GM19240 (cell line): Measurements from ENCODE around the gene IFNG.

ENCODE experiments used
- DNase-seq: peaks from one replicate; pipeline ENCODE4 v3.0.0; 2011; ENCODE audit warnings: low spot score; ENCODE audit not compliant: insufficient read length

Gene IFNG

DNA sequence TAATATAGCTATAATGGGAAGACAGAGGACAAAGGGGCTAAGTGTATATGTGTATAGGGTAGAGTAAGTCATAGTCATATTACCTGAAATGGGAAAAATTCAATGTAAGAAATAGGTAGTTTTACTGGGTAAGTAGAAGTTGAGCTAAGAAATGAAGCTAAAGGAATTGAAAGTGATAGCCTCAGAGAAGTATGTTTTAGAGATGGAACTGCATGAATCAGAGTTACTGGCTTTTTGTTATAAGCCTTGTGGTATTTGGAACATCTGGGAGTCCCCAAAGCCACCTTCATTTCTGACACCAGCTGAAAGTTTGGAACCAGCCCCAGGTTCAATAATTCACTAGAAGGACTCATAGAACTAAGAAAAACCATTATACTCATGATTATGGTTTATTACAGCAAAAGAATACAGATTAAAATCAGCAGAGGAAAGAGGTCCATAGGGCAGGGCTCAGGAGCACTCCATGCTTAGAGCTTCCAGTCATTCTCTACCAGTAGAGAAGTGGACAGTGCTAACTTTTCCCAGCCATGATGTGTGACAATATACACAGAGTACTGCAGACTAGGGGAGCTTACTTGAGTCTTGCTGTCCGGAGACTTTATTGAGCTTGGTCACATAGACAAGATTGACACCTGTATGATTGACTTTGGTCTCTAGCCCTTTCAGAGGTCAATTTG is 9.8 kb upstream of the IFNG start:
- no peak for DNase-seq

DNA sequence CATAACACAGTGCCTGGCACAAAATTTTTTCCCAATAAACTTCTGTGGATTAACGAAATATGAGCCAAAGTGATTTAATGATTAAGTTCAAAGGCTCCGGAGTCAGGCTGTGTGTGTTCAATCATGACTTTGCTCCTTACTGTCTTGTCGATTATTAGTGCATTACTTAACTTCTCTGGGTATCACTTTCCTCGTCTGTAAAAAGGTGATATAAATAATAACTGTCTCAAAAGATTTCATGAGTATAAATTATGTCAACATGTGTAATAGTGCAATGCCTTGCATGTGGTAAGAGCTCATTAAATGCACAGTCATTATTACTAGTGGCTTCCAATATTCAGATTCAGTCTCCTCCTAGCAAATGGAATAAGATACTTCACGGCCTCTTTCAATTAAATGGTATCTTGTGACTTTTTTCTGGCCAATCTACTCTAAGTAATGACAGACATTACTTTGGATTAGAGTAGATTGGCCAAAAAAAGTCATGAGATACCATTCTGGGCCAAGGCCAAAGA is 6.8 kb upstream of the IFNG start:
- no peak for DNase-seq

DNA sequence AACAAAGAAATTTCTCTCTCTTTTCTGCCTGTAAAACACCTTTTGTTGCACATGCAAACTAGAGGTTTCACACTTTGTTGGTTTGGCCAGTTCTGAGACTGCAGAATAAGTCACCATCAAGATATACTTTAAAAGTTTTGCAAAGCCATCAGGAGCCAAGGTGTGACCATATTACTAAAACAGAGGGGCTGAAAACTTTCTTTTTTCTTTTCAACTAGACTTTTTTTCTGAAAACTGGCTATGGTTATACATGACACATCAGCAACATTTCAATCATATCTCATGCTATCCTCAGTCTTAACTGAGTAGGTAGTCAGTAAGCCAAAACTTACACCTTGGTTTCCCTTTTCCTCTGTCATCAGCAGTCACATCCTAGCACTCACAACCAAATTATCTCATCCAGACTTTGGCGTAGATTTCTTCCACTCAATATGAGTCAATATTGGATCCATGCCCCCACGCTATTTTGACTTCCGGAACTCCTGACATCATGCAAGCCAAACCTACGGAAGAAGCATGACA is 4.1 kb upstream of the IFNG start:
- DNase-seq, result no peak

DNA sequence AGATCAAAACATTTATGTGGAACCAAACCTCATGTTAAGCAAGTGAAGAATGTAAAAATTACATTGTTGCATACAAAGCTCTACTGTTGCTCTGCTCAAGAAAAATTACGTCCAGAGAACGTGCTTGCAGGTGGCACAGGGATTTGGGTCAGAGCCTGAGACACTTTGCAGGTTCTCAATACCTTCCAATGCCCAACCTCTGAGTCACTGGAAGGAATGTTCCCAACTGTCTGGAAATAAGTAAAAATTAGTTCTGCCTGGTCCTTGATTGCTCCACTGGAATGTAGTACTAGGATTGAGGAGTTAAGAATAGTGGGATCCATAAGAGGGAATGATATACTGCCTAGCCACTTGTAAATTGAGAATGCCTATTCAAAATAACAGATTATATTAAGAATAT is 2.8 kb upstream of the IFNG start:
- DNase-seq, result no peak

DNA sequence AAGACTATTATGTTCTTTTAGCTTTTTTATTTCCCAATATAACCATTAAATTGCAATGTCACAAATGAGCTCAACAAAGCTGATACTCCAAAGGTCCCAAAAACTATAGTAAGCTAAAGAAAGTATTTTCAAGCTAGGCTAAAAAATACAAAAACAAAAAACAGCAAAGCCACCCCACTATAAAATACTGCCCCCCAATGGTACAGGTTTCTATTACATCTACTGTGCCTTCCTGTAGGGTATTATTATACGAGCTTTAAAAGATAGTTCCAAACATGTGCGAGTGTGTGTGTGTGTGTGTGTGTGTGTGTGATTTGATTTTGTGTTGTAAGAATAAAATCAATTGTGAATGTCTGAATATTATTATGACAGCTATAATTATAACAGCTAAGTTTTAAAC is 1.1 kb downstream of the IFNG start:
- DNase-seq, result no peak

DNA sequence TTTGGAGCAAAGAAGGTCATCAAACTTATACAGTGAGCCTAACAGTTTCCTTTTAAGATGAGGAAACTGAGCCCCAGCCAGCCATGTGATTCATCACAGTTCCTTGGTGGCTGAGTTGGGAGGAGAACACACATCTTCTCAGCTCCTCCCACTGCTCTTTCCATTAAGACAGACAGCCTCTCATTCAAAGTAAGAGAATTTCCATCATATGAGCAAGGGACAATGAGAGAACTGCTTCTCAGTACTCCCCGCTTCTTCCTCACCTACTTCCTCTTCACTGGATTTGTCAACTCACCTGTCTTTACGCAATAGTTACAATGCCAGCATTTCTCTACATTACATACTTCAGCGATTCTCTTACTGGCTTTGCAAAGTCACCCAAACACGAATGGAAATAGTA is 2.2 kb downstream of the IFNG start:
- no peak for DNase-seq

DNA sequence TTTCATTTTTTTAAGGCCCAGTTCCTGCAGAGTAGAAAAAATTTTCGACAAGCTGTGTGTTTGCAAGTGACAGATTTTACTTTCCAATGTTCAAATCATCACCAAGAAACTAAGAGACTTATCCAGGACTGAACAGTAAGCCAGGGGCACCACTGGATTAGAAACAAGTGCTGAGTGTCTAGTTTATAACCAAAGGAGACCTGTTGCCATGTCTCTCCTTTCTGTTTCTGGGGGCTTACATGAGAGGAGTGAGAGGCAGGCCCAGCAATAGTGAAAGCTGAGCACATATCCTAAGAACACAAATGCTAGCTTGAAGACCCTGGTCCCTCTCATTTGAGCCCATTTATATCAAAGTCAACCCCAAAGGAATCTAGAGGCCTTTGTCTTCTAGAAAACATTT is 2.9 kb downstream of the IFNG start:
- no peak for DNase-seq

DNA sequence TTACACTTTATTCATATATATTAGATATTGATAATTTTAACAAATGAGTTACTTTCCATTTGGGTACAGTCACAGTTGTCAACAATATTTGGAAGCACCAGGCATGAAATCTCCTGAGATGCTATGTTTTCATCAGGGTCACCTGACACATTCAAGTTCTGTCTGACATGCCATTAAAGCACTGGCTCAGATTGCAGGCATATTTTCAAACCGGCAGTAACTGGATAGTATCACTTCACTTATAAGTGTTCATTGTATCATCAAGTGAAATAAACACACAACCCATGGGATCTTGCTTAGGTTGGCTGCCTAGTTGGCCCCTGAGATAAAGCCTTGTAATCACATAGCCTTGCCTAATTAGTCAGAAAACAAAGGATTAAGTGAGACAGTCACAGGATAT is 4.8 kb downstream of the IFNG start:
- DNase-seq, result no peak

DNA sequence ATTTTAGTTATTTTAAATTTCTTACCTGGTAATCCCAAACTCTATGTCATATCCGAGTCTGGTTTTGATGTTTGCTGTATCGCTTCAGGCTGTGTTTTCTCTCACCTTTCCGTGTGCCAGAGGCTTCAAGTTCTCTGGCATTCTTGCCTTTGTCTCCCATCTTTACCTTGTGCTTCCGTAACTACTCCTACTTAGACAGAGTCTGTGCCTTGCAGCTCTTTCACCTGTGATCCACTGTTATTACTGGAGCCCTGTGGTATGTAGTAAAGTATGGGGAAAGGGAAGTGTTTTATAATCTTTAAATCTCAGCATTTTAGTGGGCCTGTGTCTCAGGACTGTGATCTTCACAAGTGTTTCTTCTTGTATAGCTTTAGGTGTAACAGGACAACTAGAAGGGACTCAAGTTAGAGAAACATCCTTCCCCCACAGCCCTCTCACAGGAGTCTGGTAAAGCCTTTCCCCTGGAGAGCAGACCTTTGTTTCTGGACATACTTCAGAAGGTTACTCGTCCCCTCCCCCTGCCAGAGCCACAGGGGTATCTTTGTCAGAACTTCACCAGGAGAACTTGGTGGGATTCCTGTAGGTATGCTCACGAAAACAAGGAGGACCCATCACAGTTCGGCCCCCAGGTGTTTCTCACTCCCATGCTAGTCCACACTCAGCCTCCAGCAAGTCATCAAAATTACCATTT is 11.1 kb downstream of the IFNG start:
- no peak for DNase-seq

DNA sequence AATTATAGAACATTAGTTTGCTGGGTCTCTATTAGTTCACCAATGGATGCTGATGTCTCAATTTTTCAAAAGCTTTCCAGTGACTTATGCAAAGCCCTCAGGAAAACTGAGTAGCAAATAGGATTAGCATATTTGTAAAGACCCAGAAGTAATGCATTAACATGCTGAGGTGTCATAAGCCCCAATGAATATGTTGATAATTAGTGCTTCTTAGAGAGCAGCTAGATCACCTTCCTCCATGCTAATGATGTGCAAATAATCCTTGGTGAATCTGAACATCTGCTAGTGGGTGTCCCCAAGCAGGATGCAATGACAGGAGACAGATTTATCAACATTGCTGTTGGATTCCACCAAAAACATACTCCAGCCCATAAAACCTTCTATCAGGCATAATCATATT is 19.0 kb downstream of the IFNG start:
- no peak for DNase-seq

DNA sequence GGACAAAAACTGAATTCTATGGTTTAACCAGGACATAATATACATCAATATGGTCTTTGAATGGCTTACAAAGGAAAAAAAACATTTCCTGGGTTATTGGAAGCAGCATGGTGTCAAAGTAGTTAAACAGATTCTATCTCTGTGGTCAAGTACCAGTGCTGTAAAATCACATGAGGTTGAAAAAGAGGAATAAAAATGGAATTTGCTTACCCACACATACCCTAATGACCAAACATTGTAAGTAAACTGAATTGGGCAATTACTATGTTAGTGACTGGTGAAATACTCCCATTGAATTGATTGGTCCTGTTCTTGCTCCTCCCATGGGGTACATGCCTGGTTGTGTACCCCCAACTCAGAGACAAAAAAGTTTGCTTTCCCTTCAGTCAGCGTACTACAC is 19.6 kb downstream of the IFNG start:
- DNase-seq, result no peak

DNA sequence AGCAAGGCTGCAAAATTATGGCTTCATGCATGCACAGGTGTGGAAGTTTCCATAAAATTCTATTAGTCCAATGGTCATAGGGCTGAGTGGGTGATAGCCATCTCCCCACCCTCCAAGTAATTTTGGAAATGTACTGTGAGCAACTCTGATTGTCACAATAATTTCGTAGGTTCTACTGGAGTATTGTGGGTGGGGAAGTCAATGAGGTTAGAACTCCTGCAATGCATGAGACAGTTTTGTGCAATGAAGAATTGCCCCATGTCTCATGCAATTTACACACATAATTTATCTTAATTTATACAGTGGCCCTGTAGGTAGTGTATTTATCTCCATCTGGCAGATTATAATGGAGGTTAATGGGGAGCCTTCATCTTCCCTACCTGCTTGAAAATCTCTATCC is 20.5 kb downstream of the IFNG start:
- DNase-seq, result no peak

DNA sequence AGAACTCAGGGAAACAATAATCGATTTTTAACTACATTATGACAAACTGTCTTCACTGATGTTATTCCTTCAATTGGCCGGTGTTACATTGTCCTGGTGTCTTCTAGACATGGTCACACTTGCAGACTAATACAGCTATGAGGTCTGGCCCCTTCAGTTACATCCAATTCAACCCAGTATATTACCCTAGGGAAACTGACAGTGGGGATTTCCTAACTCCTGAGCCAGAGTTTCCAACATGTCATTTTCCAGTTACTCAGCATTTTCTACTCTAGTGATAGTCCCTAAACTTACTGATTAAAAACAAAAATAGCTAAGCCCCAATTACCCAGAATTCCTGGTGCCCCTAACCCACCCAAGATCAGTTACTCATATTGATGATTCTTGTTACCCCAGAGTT is 21.1 kb downstream of the IFNG start:
- no peak for DNase-seq

DNA sequence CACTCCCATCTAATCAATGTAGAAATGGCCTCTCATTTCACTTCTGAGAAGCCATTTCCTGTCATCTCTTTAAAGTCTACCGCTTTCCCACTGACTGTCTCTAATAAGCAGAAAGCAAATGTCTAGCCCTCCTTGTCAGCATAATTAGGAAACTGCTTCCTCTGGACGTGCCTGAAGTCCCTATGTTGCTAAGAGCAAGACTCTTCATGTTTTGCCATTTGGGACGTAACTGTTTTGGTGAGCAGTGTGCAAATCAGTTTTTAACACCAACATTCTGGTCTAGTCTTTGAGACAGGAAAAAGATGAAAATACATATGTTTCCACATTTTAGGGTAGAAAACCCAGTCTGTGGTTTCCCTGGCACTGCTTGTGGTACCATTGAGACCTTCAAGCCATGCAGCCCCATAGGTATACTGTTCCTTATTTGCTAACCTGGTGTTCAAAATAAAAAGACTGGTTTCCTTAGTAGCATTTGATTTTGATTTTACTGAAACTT is 22.2 kb downstream of the IFNG start:
- DNase-seq, result no peak

DNA sequence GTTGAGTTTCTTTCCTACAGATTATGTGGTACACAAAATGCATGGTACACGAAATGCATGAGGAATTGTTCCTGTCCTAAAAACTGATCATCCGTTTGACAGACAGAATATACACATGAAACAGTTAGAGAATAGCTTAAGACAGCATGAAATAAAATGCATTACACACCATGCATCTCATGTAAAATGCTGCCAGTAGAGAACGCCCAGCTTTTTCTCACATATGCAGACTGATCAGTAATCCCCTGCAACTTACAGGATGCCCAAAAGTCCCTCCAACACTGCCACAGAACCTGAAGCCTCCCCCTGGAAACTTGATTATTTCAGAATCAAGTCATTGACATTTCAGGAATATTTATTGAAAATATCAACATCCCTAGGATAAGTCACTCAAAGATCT is 24.0 kb downstream of the IFNG start:
- no peak for DNase-seq

DNA sequence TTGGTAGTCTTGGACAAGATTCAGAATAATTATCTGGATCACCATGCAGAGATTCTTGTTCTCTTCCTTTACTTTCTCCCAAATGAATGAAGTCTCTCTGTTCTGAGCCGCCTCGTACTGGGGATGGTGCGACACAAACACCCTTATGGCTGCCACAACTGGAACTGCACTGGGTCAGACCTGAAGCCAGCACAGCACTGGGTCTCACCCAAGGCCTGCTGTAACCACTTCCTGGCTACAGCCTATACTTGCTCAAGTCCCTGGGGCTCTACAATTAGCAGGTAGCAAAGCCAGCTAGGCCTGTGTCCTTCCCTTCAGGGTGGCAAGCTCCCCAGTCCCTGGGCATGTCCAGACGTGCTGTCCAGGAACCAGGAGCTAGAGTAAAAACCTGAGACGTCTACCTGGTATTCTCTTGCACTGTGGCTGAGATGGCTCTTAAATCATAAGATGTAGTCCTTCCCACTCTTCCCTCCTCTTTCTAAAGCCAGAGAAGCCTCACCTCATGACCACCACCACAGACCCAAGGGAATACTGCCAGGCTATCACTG is 27.6 kb downstream of the IFNG start:
- no peak for DNase-seq

DNA sequence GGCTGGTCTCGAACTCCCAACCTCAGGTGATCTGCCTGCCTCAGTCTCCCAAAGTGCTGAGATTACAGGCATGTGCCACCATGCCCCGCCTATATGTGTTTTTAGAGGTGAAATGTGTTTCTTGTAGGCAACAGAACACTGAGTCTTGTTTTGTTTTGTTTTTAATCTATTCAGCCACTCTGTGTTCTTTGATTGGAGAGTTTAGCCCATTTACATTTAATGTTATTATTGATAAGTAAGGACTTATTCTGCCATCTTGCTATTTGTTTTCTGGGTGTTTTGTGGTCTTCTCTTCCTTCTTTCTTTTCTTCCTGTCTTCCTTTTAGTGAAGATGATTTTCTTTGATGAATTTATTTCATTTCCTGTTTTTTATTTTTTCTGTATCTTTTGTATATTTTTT is 29.6 kb downstream of the IFNG start:
- DNase-seq, result no peak

DNA sequence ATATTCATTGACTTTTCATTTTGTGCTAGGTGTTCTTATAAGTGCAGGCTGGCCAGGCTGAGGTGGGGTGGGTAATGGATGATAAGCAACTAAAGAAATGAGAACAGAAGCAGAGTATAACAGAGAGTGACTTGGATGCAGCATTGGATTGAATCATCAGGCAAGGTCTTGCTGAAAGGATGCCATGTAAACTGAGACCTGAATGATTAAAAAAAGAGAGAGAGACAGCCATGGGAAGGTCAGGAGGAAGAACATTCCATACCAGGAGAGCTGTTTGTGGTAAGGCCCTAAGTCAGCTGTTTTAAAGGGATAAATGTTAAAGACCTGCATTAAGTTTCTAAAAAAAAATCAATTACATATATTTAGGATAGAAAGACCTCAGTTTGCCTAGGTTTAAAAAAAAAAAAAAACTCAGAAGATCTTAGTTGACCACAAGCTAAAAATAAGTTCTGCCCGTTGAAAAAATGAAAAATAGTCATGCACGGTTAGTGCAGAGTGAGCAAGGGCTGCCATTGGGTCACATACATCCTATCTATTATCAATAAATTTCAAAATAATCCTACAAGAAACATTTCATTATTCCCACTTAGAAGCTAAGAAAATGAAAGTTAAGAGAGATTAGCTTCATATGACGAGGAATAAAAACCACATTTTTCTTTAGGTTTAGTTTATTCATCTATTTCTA is 37.2 kb downstream of the IFNG start:
- no peak for DNase-seq

DNA sequence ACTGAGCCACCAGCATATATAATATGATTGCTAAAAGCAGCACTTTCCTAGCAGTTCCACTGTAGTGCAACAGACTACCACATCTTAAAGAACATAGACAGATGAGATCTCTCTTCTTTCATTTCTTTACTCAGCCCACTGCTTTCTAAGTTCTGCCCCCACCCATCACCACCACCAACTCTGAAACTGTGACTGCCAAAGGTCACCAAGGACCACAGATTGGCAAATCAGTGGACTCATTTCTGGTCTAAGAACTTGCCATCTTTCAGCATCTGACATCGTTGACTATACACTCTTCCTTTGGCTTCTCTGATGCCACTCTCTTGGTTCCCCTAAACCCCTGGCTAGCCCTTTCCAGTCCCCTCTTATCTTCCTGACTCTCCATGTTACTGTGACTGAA is 38.4 kb downstream of the IFNG start:
- DNase-seq, result no peak

DNA sequence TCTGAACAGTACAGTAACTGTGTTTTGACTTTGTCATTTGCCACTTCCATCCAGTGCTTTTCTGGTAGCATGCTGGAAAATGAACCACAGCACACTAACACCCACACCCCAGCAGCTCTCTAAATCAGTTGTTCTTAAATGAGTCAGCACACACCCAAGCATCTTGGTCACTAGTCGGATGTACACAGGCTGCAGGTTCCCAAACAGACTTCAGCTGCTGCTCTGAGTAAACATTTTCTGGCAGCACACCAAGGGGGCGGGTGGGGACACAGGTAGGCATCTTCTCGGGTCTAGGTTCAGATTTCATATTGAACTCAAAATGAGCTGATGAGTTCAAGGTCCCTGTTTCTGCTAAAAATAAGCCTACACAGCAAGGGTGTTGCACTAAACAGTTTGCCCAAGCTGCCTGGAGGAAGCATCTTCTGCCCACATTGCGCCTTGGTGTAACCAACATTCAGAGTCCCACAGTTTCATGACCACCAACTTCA is 39.8 kb downstream of the IFNG start:
- DNase-seq, result peak; percentile 27

DNA sequence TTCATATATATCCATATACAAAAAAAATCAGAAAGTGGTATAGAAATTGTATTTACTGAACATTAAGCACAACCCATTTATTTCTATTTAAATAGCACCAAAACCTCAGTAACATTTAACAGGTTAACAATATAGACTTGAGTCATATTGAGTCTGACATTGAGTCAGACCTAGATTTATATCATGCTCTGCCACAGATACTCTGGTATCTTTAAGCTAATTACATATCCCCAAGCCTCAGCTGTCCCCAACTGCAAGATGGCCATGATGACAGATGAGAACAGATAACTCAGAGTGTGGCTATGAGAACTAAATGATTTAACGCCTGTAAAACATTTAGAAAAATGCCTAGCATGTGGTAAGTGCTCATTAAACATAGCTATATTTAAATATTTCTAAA is 40.3 kb downstream of the IFNG start:
- DNase-seq, result no peak
